ENCODE measurements around the gene FRG2.
"Not testable (repeated sequence)": the region's sequence is repeated elsewhere in the genome, so short reads cannot be mapped to it uniquely, and the experiment has no call there.

The FRG2 gene

GRCh38 chr4:190016369-190017289 lies 10.4 kb downstream of the FRG2 start:
- no peak for DNase-seq (ENCODE audit: extremely low read depth, insufficient read length)
- no peak for TF ChIP-seq CTCF (IDR thresholded peaks at IDR 0.05; ENCODE audit: insufficient read depth, low read length, poor library complexity, severe bottlenecking)
- H3K27me3 ChIP-seq (replicated peaks; ENCODE audit: control insufficient read depth, insufficient read depth, low read length): no peaks in the 10 kb centered on the region
- no peak overlapping the region for H3K4me3 ChIP-seq (replicated peaks; ENCODE audit: low read depth, low read length)
- no peaks in the 10 kb centered on the region for H3K36me3 ChIP-seq (ENCODE audit: control insufficient read depth, insufficient read depth, low read length)

- Histone ChIP-seq H3K36me3 (ENCODE audit: control insufficient read depth, insufficient read depth, low read length) (no peaks in the 10 kb centered on the region), H3K4me3 (replicated peaks; ENCODE audit: low read depth, low read length) (no peak overlapping the region), H3K27me3 (replicated peaks; ENCODE audit: control insufficient read depth, insufficient read depth, low read length) (no peaks in the 10 kb centered on the region)
- no peak for DNase-seq (ENCODE audit: extremely low read depth, insufficient read length)
- no peak for TF ChIP-seq CTCF (IDR thresholded peaks at IDR 0.05; ENCODE audit: insufficient read depth, low read length, poor library complexity, severe bottlenecking)
Measured at GRCh38 chr4:190015538-190016368, 11.3 kb downstream of the FRG2 start.

- DNase-seq (ENCODE audit: extremely low read depth, insufficient read length): no peak
- Histone ChIP-seq H3K36me3 (ENCODE audit: control insufficient read depth, insufficient read depth, low read length) (no peaks in the 10 kb centered on the region), H3K27me3 (replicated peaks; ENCODE audit: control insufficient read depth, insufficient read depth, low read length) (no peaks in the 10 kb centered on the region), H3K4me3 (replicated peaks; ENCODE audit: low read depth, low read length) (no peak overlapping the region)
- no peak for TF ChIP-seq CTCF (IDR thresholded peaks at IDR 0.05; ENCODE audit: insufficient read depth, low read length, poor library complexity, severe bottlenecking)
Measured at GRCh38 chr4:190014771-190015537, 12.1 kb downstream of the FRG2 start.

- H3K36me3 ChIP-seq (ENCODE audit: control insufficient read depth, insufficient read depth, low read length); H3K27me3 ChIP-seq (replicated peaks; ENCODE audit: control insufficient read depth, insufficient read depth, low read length); DNase-seq (ENCODE audit: extremely low read depth, insufficient read length); H3K4me3 ChIP-seq (replicated peaks; ENCODE audit: low read depth, low read length): not testable (repeated sequence)
Measured at GRCh38 chr4:189989941-189990340, 37.1 kb downstream of the FRG2 start.

- H3K36me3 ChIP-seq (ENCODE audit: control insufficient read depth, insufficient read depth, low read length): no peaks in the 10 kb centered on the region
- no peak overlapping the region for H3K4me3 ChIP-seq (replicated peaks; ENCODE audit: low read depth, low read length)
- TF ChIP-seq CTCF (IDR thresholded peaks at IDR 0.05; ENCODE audit: insufficient read depth, low read length, poor library complexity, severe bottlenecking): no peak
- H3K27me3 ChIP-seq (replicated peaks; ENCODE audit: control insufficient read depth, insufficient read depth, low read length): no peaks in the 10 kb centered on the region
- DNase-seq (ENCODE audit: extremely low read depth, insufficient read length): no peak
Measured at GRCh38 chr4:189988877-189989431, 38.1 kb downstream of the FRG2 start.

- not testable (repeated sequence) for H3K27me3 ChIP-seq (replicated peaks; ENCODE audit: control insufficient read depth, insufficient read depth, low read length); H3K36me3 ChIP-seq (ENCODE audit: control insufficient read depth, insufficient read depth, low read length); DNase-seq (ENCODE audit: extremely low read depth, insufficient read length); H3K4me3 ChIP-seq (replicated peaks; ENCODE audit: low read depth, low read length)
Measured at GRCh38 chr4:189985651-189986243, 41.3 kb downstream of the FRG2 start.

- H3K27me3 ChIP-seq (replicated peaks; ENCODE audit: control insufficient read depth, insufficient read depth, low read length); DNase-seq (ENCODE audit: extremely low read depth, insufficient read length); H3K36me3 ChIP-seq (ENCODE audit: control insufficient read depth, insufficient read depth, low read length); H3K4me3 ChIP-seq (replicated peaks; ENCODE audit: low read depth, low read length): not testable (repeated sequence)
Measured at GRCh38 chr4:189984661-189985060, 42.4 kb downstream of the FRG2 start.

GRCh38 chr4:189983916-189984526 lies 43.0 kb downstream of the FRG2 start:
- H3K4me3 ChIP-seq (replicated peaks; ENCODE audit: low read depth, low read length); H3K36me3 ChIP-seq (ENCODE audit: control insufficient read depth, insufficient read depth, low read length); DNase-seq (ENCODE audit: extremely low read depth, insufficient read length); H3K27me3 ChIP-seq (replicated peaks; ENCODE audit: control insufficient read depth, insufficient read depth, low read length): not testable (repeated sequence)
